ENCODE measurements around the gene C1QTNF2. TPM values are rescaled to one million over a fixed set of nuclear protein-coding genes. Genes with fewer than 3 reads are reported as not detected.

C1QTNF2 gene
- total RNA-seq, 4 donors from 2014 or later, result 1.5 to 5.7 (median 3.3) TPM

GRCh38 chr5:160360310-160360709 lies 10.1 kb downstream of the C1QTNF2 start:
- WGBS, 2 donors, result 66 to 69% methylated on average over 3 of the region's 3 CpGs
- DNase-seq (ENCODE audit: low spot score in 2 of 2), result no peak
- TF ChIP-seq CTCF (IDR thresholded peaks at IDR 0.05), result no peak
- no peak for TF ChIP-seq POLR2A (IDR thresholded peaks at IDR 0.05)
- no peak for TF ChIP-seq EP300 (IDR thresholded peaks at IDR 0.05)
- Histone ChIP-seq H3K27ac (peak overlapping the region in 3 of 4 donors; percentile 2 to 73 (median 35)), H3K4me1 (peaks cover 0 to 56% (median 13%) of the 10 kb centered on the region in 4 donors), H3K4me3 (no peak overlapping the region), H3K9me3 (no peaks in the 10 kb centered on the region), H3K36me3 (no peaks in the 10 kb centered on the region), H3K27me3 (no peaks in the 10 kb centered on the region)

DNA sequence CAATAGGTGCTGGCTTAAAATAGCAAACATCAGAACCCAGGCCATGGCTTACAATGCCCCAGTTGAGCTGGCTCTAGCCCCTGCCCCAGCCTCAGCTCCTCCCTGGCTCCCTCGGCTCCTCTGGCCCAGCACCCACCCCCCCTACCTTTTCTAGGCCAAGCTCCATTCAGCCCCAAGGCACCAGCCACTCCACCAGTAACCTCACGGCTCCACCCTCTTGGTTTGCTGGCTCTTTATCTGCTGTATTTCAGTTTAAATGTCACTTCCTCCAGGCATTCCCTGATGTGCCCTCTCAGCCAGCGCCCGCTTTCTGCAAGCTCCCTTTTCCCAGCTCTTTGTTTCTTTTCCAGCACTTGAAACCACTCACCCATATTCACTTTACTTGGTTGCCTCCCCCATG lies 10.6 kb downstream of the C1QTNF2 start:
- no peaks in the 10 kb centered on the region for H3K36me3 ChIP-seq
- DNase-seq (ENCODE audit: low spot score in 2 of 2), result no peak
- H3K27me3 ChIP-seq, result no peaks in the 10 kb centered on the region
- no peak overlapping the region for H3K4me3 ChIP-seq
- TF ChIP-seq POLR2A (IDR thresholded peaks at IDR 0.05) (no peak), CTCF (IDR thresholded peaks at IDR 0.05) (no peak), EP300 (IDR thresholded peaks at IDR 0.05) (no peak)
- peaks cover 0 to 56% (median 13%) of the 10 kb centered on the region in 4 donors for H3K4me1 ChIP-seq
- 39 to 63% methylated on average over 4 of the region's 4 CpGs for WGBS, 2 donors
- H3K27ac ChIP-seq, result peak overlapping the region in 3 of 4 donors; percentile 2 to 73 (median 35)
- no peaks in the 10 kb centered on the region for H3K9me3 ChIP-seq

DNA sequence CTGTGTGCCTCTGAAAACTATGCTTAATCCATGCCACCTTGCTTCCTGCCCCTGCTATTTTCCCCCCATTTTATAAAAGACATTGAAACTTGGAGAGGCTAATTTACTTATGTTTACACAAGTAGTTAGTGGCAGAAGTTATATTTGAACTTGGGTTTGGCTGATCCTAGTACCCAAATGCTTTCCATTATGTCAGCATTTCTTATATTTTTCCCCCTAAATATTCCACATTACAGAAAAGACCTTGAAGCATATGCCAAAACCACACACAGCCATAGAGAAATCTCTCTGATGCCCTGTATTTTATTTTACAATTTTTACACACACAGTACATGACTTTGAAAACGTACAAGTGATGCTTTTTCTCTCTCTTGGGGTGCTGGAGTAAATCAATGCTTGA lies 11.2 kb downstream of the C1QTNF2 start:
- peaks cover 0 to 56% (median 13%) of the 10 kb centered on the region in 4 donors for H3K4me1 ChIP-seq
- no peak overlapping the region for H3K4me3 ChIP-seq
- WGBS, 2 donors, result 0 to 4% methylated on average over 1 of the region's 1 CpG
- TF ChIP-seq POLR2A (IDR thresholded peaks at IDR 0.05) (no peak), EP300 (IDR thresholded peaks at IDR 0.05) (no peak), CTCF (IDR thresholded peaks at IDR 0.05) (no peak)
- peak overlapping the region in 2 of 4 donors; percentile 35 to 73 for H3K27ac ChIP-seq
- no peak for DNase-seq (ENCODE audit: low spot score in 2 of 2)
- H3K9me3 ChIP-seq, result no peaks in the 10 kb centered on the region
- H3K27me3 ChIP-seq, result no peaks in the 10 kb centered on the region
- H3K36me3 ChIP-seq, result no peaks in the 10 kb centered on the region

- WGBS, 2 donors, result 39 to 44% methylated on average over 7 of the region's 7 CpGs
- peak in 1 of 2 donors; percentile 60 for DNase-seq (ENCODE audit: low spot score in 2 of 2)
- peak overlapping the region; percentile 27 to 89 (median 44) for H3K27ac ChIP-seq
- H3K27me3 ChIP-seq, result no peaks in the 10 kb centered on the region
- no peak overlapping the region for H3K4me3 ChIP-seq
- TF ChIP-seq CTCF (IDR thresholded peaks at IDR 0.05), result no peak
- TF ChIP-seq EP300 (IDR thresholded peaks at IDR 0.05), result peak in 1 of 2 donors; percentile 37
- TF ChIP-seq POLR2A (IDR thresholded peaks at IDR 0.05), result no peak
- H3K9me3 ChIP-seq, result no peaks in the 10 kb centered on the region
- H3K4me1 ChIP-seq, result peaks cover 0 to 45% (median 11%) of the 10 kb centered on the region in 4 donors
- no peaks in the 10 kb centered on the region for H3K36me3 ChIP-seq
Observed at GRCh38 chr5:160357861-160358411, 12.5 kb downstream of the C1QTNF2 start.

GRCh38 chr5:160357394-160357793 lies 13.0 kb downstream of the C1QTNF2 start:
- Histone ChIP-seq H3K4me1 (peaks cover 0 to 40% (median 9%) of the 10 kb centered on the region in 4 donors), H3K27ac (peak overlapping the region in 3 of 4 donors; percentile 27 to 89 (median 61)), H3K4me3 (no peak overlapping the region), H3K27me3 (no peaks in the 10 kb centered on the region), H3K36me3 (no peaks in the 10 kb centered on the region), H3K9me3 (no peaks in the 10 kb centered on the region)
- TF ChIP-seq EP300 (IDR thresholded peaks at IDR 0.05) (no peak), POLR2A (IDR thresholded peaks at IDR 0.05) (no peak), CTCF (IDR thresholded peaks at IDR 0.05) (no peak)
- WGBS, 2 donors, result 39 to 47% methylated on average over 7 of the region's 7 CpGs
- DNase-seq (ENCODE audit: low spot score in 2 of 2), result no peak
